ENCODE measurements around the gene FOXP2.
"Not testable (repeated sequence)": the region's sequence is repeated elsewhere in the genome, so short reads cannot be mapped to it uniquely, and the experiment has no call there.

The FOXP2 gene

DNA sequence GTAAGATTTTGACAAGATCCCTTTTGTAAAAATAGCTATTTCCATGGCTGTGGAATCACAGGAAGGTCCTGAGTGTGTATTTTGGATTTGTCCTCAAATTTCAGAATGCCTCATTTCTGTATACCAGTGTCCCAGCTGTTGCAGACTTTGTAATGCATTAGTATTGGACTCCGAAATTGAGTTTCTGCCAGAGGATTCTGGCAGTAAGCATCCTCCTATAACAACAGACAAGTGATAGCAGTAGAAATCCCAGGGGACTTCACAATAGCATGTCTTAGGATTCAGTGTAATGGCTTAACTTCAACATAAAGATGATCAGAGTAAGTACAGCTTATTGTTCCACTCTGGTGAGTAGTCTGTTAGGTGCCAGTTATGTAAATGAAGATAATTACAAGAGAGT is 104.6 kb downstream of the FOXP2 start:
- Histone ChIP-seq H3K4me3 (ENCODE audit: low read length) (no peak overlapping the region), H3K27ac (ENCODE audit: low read length) (no peak overlapping the region), H3K9ac (ENCODE audit: low read depth, low read length) (no peak overlapping the region), H3K36me3 (ENCODE audit: insufficient read depth, low read depth, low read length) (no peaks in the 10 kb centered on the region), H3K27me3 (ENCODE audit: insufficient read depth, low read length) (no peaks in the 10 kb centered on the region), H3K4me1 (ENCODE audit: insufficient read depth, low read length) (no peaks in the 10 kb centered on the region), H3K9me3 (ENCODE audit: insufficient read depth, low read depth, low read length) (no peaks in the 10 kb centered on the region)

DNA sequence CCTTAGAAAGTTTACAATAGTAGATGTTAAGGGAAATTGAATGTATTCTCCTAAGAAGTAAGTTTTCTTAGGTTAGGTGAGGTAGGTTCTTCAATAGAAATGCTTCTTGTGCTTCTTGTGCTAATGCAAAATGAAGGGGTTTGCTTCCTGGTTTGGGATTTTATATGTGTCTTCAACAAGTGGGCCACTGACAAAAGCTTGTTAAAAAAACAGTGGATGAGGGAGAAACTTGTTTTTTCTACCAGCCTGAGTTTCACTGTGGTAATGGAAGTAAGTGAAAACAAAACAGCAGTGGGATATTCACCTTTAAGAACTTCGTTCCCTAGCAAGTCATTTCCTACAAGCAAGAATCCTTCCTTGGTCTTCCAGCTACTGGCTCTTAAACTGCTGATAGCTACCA is 107.5 kb downstream of the FOXP2 start:
- Histone ChIP-seq H3K27me3 (ENCODE audit: insufficient read depth, low read length) (no peaks in the 10 kb centered on the region), H3K9me3 (ENCODE audit: insufficient read depth, low read depth, low read length) (no peaks in the 10 kb centered on the region), H3K4me1 (ENCODE audit: insufficient read depth, low read length) (no peaks in the 10 kb centered on the region), H3K4me3 (ENCODE audit: low read length) (no peak overlapping the region), H3K36me3 (ENCODE audit: insufficient read depth, low read depth, low read length) (no peaks in the 10 kb centered on the region), H3K27ac (ENCODE audit: low read length) (no peak overlapping the region), H3K9ac (ENCODE audit: low read depth, low read length) (no peak overlapping the region)

DNA sequence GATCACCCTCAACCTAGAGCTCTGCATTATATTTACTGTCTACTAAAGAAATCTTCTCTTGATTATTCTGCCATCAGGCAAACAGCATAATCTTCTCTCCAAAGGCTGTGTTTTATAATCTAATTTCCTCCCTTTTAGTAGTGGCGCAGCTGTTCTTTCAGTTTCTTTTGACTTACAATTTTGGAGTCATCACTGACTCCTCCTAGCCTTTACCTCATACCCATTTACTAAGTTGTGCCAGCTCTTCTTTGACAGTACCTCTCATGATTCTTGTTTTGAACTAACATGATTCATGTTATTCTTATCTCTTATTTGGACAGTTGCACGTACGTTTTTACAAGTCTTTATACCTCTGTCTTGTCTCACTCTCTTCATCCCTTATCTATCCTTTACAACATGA is 113.0 kb downstream of the FOXP2 start:
- no peak overlapping the region for H3K27ac ChIP-seq (ENCODE audit: low read length)
- no peaks in the 10 kb centered on the region for H3K36me3 ChIP-seq (ENCODE audit: insufficient read depth, low read depth, low read length)
- H3K27me3 ChIP-seq (ENCODE audit: insufficient read depth, low read length) = no peaks in the 10 kb centered on the region
- H3K4me1 ChIP-seq (ENCODE audit: insufficient read depth, low read length) = no peaks in the 10 kb centered on the region
- no peak overlapping the region for H3K9ac ChIP-seq (ENCODE audit: low read depth, low read length)
- no peaks in the 10 kb centered on the region for H3K9me3 ChIP-seq (ENCODE audit: insufficient read depth, low read depth, low read length)
- no peak overlapping the region for H3K4me3 ChIP-seq (ENCODE audit: low read length)

DNA sequence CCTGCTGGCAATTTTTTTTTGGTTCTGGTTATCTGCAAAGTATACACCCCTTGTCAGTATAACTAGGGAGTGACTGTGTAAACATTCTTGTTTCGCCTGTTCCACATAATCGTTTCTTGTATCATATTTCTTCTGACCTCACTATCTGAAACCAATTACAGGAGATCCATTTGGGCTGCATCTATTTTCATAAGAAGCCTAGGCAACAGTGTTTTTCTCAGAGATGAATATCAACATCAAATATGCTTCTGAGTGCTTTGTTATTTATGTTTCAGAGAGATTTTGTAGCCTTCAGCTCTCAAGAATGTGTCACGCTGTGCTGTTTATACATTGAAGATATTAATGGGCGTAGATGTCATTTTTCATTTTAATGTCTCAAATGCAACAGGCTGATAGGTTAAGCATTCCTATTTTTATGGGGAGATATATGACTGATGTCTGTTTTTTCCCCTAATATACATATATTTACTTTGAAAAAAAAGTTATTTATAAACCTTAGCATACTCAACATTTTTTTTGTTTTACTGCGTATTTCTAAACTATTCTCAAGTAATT is 115.5 kb downstream of the FOXP2 start:
- H3K9me3 ChIP-seq (ENCODE audit: insufficient read depth, low read depth, low read length) = no peaks in the 10 kb centered on the region
- H3K27ac ChIP-seq (ENCODE audit: low read length) = no peak overlapping the region
- H3K36me3 ChIP-seq (ENCODE audit: insufficient read depth, low read depth, low read length) = no peaks in the 10 kb centered on the region
- H3K27me3 ChIP-seq (ENCODE audit: insufficient read depth, low read length) = no peaks in the 10 kb centered on the region
- H3K4me3 ChIP-seq (ENCODE audit: low read length) = no peak overlapping the region
- H3K4me1 ChIP-seq (ENCODE audit: insufficient read depth, low read length) = no peaks in the 10 kb centered on the region
- H3K9ac ChIP-seq (ENCODE audit: low read depth, low read length) = no peak overlapping the region

DNA sequence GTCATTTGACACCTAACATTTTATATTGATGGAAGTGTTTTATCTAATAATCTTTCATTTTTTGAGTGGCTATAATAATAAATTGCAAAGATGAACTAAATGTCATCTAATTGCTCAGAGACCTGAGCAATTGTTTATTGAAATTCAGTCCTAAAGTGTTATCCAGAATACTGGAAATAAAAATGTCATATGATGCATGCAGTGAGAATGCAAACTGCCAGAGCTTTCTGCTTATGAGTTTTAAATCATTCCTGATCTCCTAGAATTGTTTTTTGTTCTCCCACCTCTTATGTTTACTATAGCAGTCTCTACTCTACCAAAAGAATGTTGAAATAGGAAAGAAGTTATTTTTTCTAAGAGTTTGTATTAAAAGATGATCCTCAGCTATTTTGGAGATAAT is 116.7 kb downstream of the FOXP2 start:
- no peak overlapping the region for H3K27ac ChIP-seq (ENCODE audit: low read length)

DNA sequence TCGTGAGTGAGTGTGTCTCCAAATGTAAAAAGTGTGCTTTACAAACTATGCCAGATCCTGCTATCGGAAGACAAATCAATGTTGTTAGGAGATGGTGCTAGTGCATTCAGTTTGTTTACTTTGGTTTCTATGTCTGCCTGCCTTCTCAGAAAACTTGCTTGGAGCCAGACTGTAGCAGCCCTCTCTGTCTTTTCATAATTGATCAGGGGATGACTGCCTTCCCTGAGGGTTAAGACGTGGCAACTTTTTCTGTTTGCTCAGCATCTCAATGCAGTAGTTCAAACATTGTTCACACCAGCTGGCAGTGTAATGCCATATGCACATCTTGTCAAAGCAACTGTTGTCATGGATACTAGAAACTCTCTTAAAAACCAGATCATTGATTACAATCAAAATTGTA is 118.5 kb downstream of the FOXP2 start:
- Histone ChIP-seq H3K9ac (ENCODE audit: low read depth, low read length) (no peak overlapping the region), H3K27me3 (ENCODE audit: insufficient read depth, low read length) (no peaks in the 10 kb centered on the region), H3K4me1 (ENCODE audit: insufficient read depth, low read length) (no peaks in the 10 kb centered on the region; the same call in 1 of the 2 replicates), H3K27ac (ENCODE audit: low read length) (no peak overlapping the region), H3K36me3 (ENCODE audit: insufficient read depth, low read depth, low read length) (no peaks in the 10 kb centered on the region), H3K4me3 (ENCODE audit: low read length) (no peak overlapping the region), H3K9me3 (ENCODE audit: insufficient read depth, low read depth, low read length) (no peaks in the 10 kb centered on the region)

More for the DNA sequence above, 116.7 kb downstream of the FOXP2 start:
- H3K27me3 ChIP-seq (ENCODE audit: insufficient read depth, low read length) = no peaks in the 10 kb centered on the region
- no peak overlapping the region for H3K9ac ChIP-seq (ENCODE audit: low read depth, low read length)
- H3K36me3 ChIP-seq (ENCODE audit: insufficient read depth, low read depth, low read length) = no peaks in the 10 kb centered on the region
- no peaks in the 10 kb centered on the region; the same call in 1 of the 2 replicates for H3K4me1 ChIP-seq (ENCODE audit: insufficient read depth, low read length)
- no peaks in the 10 kb centered on the region for H3K9me3 ChIP-seq (ENCODE audit: insufficient read depth, low read depth, low read length)
- no peak overlapping the region for H3K4me3 ChIP-seq (ENCODE audit: low read length)

DNA sequence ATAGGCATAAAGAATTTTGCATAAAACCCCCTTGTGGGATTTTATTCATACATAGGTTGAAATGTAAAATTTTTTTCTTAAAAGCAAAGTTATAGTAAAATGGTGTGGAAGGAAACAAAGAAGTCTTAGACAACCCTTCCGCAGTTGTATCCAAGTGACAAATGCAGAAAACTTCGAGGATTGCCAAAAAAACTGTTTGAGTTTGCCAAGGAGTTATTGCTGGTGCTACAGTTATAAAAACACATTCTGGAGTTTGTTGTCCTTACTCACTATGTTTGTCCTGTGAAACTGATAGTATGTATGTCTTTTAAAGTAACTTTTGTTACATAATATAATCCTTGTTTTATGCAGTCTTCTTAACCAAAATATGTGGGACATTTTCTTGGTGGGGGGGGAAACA is 120.3 kb downstream of the FOXP2 start:
- H3K9me3 ChIP-seq (ENCODE audit: insufficient read depth, low read depth, low read length) = no peaks in the 10 kb centered on the region
- H3K9ac ChIP-seq (ENCODE audit: low read depth, low read length) = no peak overlapping the region

DNA sequence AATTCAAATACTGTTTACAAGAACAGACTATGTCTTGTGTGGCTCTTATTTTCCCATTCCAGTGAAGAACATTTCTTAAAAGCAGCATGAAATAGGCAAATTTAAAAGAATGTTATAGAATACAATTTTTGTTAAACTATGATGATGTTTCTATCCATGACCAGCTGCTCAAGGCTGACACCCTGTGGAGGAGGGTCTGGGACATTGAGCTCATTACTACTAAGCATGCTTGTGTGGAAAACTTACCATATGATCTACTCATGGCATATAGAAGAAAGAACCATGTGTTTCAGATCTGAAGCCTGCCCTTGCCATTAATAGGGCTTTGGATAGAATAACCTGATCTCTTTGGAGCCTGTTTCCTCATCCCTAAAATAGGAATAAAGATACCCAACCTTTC is 125.0 kb downstream of the FOXP2 start:
- no peaks in the 10 kb centered on the region for H3K9me3 ChIP-seq (ENCODE audit: insufficient read depth, low read depth, low read length)
- H3K36me3 ChIP-seq (ENCODE audit: insufficient read depth, low read depth, low read length) = no peaks in the 10 kb centered on the region
- H3K4me1 ChIP-seq (ENCODE audit: insufficient read depth, low read length) = no peaks in the 10 kb centered on the region; the same call in 1 of the 2 replicates
- H3K4me3 ChIP-seq (ENCODE audit: low read length) = no peak overlapping the region
- H3K27me3 ChIP-seq (ENCODE audit: insufficient read depth, low read length) = no peaks in the 10 kb centered on the region
- no peak overlapping the region for H3K9ac ChIP-seq (ENCODE audit: low read depth, low read length)
- H3K27ac ChIP-seq (ENCODE audit: low read length) = no peak overlapping the region

More for the DNA sequence above, 120.3 kb downstream of the FOXP2 start:
- Histone ChIP-seq H3K27me3 (ENCODE audit: insufficient read depth, low read length) (no peaks in the 10 kb centered on the region), H3K27ac (ENCODE audit: low read length) (no peak overlapping the region), H3K4me3 (ENCODE audit: low read length) (no peak overlapping the region), H3K4me1 (ENCODE audit: insufficient read depth, low read length) (no peaks in the 10 kb centered on the region; the same call in 1 of the 2 replicates), H3K36me3 (ENCODE audit: insufficient read depth, low read depth, low read length) (no peaks in the 10 kb centered on the region)

DNA sequence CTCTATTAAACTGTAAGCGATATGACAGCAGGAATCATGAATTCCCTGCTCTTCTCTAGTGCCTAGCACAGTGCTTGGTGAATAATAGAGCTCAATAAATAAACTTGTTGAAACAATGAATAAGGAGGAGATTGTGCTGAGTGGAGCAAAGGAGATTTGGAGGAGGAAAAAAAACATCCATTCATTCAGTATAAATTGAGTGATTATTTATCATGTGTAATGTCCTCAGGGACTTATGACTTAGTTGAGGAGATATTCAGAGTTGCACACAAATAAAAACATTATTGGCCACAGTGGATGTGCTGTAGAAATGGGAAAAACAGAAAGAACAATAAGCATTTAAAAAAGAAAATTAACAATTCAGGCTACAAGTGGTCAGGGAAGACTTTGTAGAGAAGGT is 125.7 kb downstream of the FOXP2 start:
- Histone ChIP-seq H3K9me3 (ENCODE audit: insufficient read depth, low read depth, low read length) (no peaks in the 10 kb centered on the region), H3K36me3 (ENCODE audit: insufficient read depth, low read depth, low read length) (no peaks in the 10 kb centered on the region), H3K4me3 (ENCODE audit: low read length) (no peak overlapping the region), H3K27ac (ENCODE audit: low read length) (no peak overlapping the region), H3K27me3 (ENCODE audit: insufficient read depth, low read length) (no peaks in the 10 kb centered on the region), H3K9ac (ENCODE audit: low read depth, low read length) (no peak overlapping the region), H3K4me1 (ENCODE audit: insufficient read depth, low read length) (no peaks in the 10 kb centered on the region; the same call in 1 of the 2 replicates)

DNA sequence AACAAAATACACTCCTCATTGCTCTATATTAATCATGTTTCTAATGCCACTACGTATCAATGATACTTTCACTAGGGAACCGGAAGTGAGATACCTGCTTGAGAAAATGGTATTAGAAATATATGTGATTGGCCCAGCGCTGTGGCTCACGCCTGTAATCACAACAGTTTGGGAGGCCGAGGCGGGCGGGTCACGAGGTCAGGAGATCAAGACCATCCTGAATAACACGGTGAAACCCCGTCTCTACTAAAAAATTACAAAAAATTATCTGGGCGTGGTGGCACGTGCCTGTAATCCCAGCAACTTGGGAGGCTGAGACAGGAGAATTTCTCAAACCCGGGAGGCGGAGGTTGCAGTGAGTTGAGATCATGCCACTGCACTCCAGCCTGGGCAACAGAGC is 132.7 kb downstream of the FOXP2 start:
- not testable (repeated sequence) for H3K9ac ChIP-seq (ENCODE audit: low read depth, low read length); H3K27me3 ChIP-seq (ENCODE audit: insufficient read depth, low read length); H3K4me3 ChIP-seq (ENCODE audit: low read length); H3K4me1 ChIP-seq (ENCODE audit: insufficient read depth, low read length); H3K36me3 ChIP-seq (ENCODE audit: insufficient read depth, low read depth, low read length); H3K27ac ChIP-seq (ENCODE audit: low read length); H3K9me3 ChIP-seq (ENCODE audit: insufficient read depth, low read depth, low read length)

DNA sequence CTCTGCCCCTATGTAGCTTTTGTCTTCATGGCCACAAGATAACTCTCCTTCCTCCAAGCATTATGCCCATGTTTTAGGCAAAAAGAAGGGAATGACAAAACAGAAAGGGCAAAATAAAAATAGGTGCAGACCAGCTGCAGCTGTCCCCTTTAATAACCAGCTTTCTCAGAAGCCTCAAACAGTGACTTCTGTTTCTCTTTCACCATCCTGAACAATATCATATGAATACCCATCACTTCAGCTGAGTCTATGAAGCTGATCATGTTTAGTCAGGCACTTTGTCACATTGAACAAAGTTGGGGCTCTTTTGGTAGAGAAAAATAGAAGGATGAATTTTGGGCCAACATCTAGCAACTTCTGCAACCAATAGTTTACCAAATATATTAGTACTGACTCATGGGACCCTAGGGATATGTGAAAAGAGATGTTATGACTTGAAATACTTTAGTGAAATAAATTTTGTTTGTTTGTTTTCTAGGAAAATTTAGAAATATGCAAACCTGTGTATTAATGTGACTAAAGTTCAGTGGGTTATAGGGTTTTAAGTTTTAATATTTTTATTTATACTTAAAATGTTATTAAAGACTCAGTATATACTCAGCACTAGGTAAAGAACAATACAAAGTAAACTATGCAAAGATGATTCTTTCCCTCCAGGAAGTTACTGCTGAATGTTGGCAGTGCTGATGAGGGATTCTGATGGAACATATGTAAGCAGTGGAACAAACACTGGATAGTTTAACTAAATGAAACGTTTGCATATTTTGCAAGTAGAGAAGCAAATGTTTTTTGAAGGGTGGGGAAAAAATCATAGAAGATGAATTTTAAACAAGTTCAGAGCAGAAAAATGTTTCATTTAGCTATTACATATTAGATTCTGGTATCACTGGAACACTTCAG is 133.7 kb downstream of the FOXP2 start:
- Histone ChIP-seq H3K36me3 (ENCODE audit: insufficient read depth, low read depth, low read length) (no peaks in the 10 kb centered on the region), H3K9me3 (ENCODE audit: insufficient read depth, low read depth, low read length) (no peaks in the 10 kb centered on the region), H3K4me1 (ENCODE audit: insufficient read depth, low read length) (no peaks in the 10 kb centered on the region), H3K9ac (ENCODE audit: low read depth, low read length) (no peak overlapping the region), H3K27me3 (ENCODE audit: insufficient read depth, low read length) (no peaks in the 10 kb centered on the region), H3K4me3 (ENCODE audit: low read length) (no peak overlapping the region), H3K27ac (ENCODE audit: low read length) (no peak overlapping the region)
